Upper lobe of left lung (tissue), 6 donors: Measurements from ENCODE around the gene TMEM200C. TPM values are rescaled to one million over a fixed set of nuclear protein-coding genes. Genes with fewer than 3 reads are reported as not detected.
A peak's percentile ranks its signal among the peaks of the same experiment; 100 is the strongest.
"Not testable (repeated sequence)": the region's sequence is repeated elsewhere in the genome, so short reads cannot be mapped to it uniquely, and the experiment has no call there.

Experiments used
- ATAC-seq, 2 donors: fragments of 200-7000 bp; cut with Tn5 transposase; one replicate each; pipeline ENCODE4 v1.9.1; 2022; ENCODE audit warnings: mild to moderate bottlenecking in 2 of 2, moderate library complexity in 2 of 2; ENCODE audit not compliant: low FRiP score in 2 of 2
- DNase-seq, 2 donors: peaks; one replicate each; pipeline ENCODE4 v3.0.0-alpha.2; 2019 to 2020
- H3K27ac ChIP-seq, 4 donors: fragments of 200-600 bp; sonication (generic); one replicate each; pipeline ENCODE4 v1.5.1; 2016 to 2019
- H3K27me3 ChIP-seq, 4 donors: fragments of 200-600 bp; sonication (generic); one replicate each; pipeline ENCODE4 v1.5.1; 2017 to 2019
- H3K36me3 ChIP-seq, 4 donors: fragments of 200-600 bp; sonication (generic); one replicate each; pipeline ENCODE4 v1.5.1; 2016 to 2019
- H3K4me1 ChIP-seq, 4 donors: fragments of 200-600 bp; sonication (generic); one replicate each; pipeline ENCODE4 v1.5.1; 2018 to 2019
- H3K4me3 ChIP-seq, 4 donors: fragments of 200-600 bp; sonication (generic); one replicate each; pipeline ENCODE4 v1.5.1; 2017 to 2019; ENCODE audit warnings: mild to moderate bottlenecking in 2 of 4, moderate library complexity in 1 of 4
- H3K9me3 ChIP-seq, 4 donors: fragments of 200-600 bp; sonication (generic); one replicate each; pipeline ENCODE4 v1.5.1; 2018 to 2019
- CTCF ChIP-seq, 6 experiments: fragments of 450-650 bp in 4 of 6; fragments of 200-600 bp in 2 of 6; sonication (generic) in 2 of 6; IDR thresholded peaks; one replicate each; pipeline ENCODE4 v1.5.1; 2016 to 2019; ENCODE audit warnings: antibody characterized with exemption in 6 of 6
- EP300 ChIP-seq, 4 donors: sonication (generic); formaldehyde crosslinking; IDR thresholded peaks; one replicate each; pipeline ENCODE4 v1.5.1; 2017; ENCODE audit warnings: antibody characterized with exemption in 4 of 4, control low read depth in 2 of 4
- POLR2A ChIP-seq, 4 donors: fragments of 450-650 bp; IDR thresholded peaks; one replicate each; pipeline ENCODE4 v1.5.1; 2016 to 2017; ENCODE audit warnings: antibody characterized with exemption in 4 of 4, mild to moderate bottlenecking in 2 of 4
- POLR2AphosphoS5 ChIP-seq, 2 donors: sonication (generic); formaldehyde crosslinking; IDR thresholded peaks; one replicate each; pipeline ENCODE4 v1.5.1; 2017; ENCODE audit warnings: antibody characterized with exemption in 2 of 2
- WGBS, 2 donors: methylation state at CpG; one replicate each; pipeline ENCODE4 v1.1.5; 2017 to 2018; 5-methylcytosine and 5-hydroxymethylcytosine counted together
- total RNA-seq, 6 donors: library from RNA; depleted of rRNA in 4 of 6; stranded (reverse); fragments of >200 nt in 4 of 6; gene quantifications; one replicate each; pipeline versions ENCODE4 v1.1.0 to v1.2.1, GENCODE V29; 2016 to 2021
- donor health status: DM: no; HTN: no; CAD: no; lungs with moderate emphysema.
- donor health status: DM: no; HTN: yes; CAD: no; lungs with severe emphysema.

Gene TMEM200C
- total RNA-seq, 6 donors from 2014 or later = under 0.01 to 0.44 (median 0.28) TPM; not detected in 2

GRCh38 chr18:5874336-5874735, 21.0 kb downstream of the TMEM200C start:
- no peak for ATAC-seq
- TF ChIP-seq POLR2AphosphoS5 (IDR thresholded peaks at IDR 0.05) (no peak), EP300 (IDR thresholded peaks at IDR 0.05) (no peak), CTCF (IDR thresholded peaks at IDR 0.05) (no peak), POLR2A (IDR thresholded peaks at IDR 0.05) (no peak)
- Histone ChIP-seq H3K27ac (no peak overlapping the region), H3K36me3 (no peaks in the 10 kb centered on the region), H3K4me3 (no peak overlapping the region), H3K27me3 (no peaks in the 10 kb centered on the region), H3K9me3 (no peaks in the 10 kb centered on the region), H3K4me1 (no peaks in the 10 kb centered on the region)
- DNase-seq = no peak

GRCh38 chr18:5872886-5873285, 22.4 kb downstream of the TMEM200C start:
- Histone ChIP-seq H3K36me3 (no peaks in the 10 kb centered on the region), H3K4me3 (no peak overlapping the region), H3K9me3 (no peaks in the 10 kb centered on the region), H3K27me3 (no peaks in the 10 kb centered on the region), H3K27ac (no peak overlapping the region), H3K4me1 (no peaks in the 10 kb centered on the region)
- WGBS, 2 donors = 68 to 69% methylated on average over 3 of the region's 3 CpGs
- no peak for DNase-seq
- ATAC-seq = no peak
- TF ChIP-seq POLR2AphosphoS5 (IDR thresholded peaks at IDR 0.05) = no peak
- TF ChIP-seq POLR2A (IDR thresholded peaks at IDR 0.05) = no peak
- no peak for TF ChIP-seq EP300 (IDR thresholded peaks at IDR 0.05)
- no peak for TF ChIP-seq CTCF (IDR thresholded peaks at IDR 0.05)

GRCh38 chr18:5871426-5871825, 23.9 kb downstream of the TMEM200C start:
- 54 to 62% methylated on average over 1 of the region's 1 CpG for WGBS, 2 donors
- no peak for DNase-seq

GRCh38 chr18:5868218-5868854, 27.0 kb downstream of the TMEM200C start:
- DNase-seq = peak in 1 of 2 donors; percentile 66
- 42 to 44% methylated on average over 12 to 13 of the region's 13 CpGs for WGBS, 2 donors
- no peak overlapping the region for H3K27ac ChIP-seq
- H3K4me3 ChIP-seq = no peak overlapping the region
- H3K27me3 ChIP-seq = no peaks in the 10 kb centered on the region
- no peaks in the 10 kb centered on the region for H3K9me3 ChIP-seq
- peak; percentile 91 to 95 for ATAC-seq
- TF ChIP-seq POLR2A (IDR thresholded peaks at IDR 0.05) (no peak), CTCF (IDR thresholded peaks at IDR 0.05) (peak in 5 of 6 experiments; percentile 49 to 74 (median 66))
- no peaks in the 10 kb centered on the region for H3K36me3 ChIP-seq
- no peaks in the 10 kb centered on the region for H3K4me1 ChIP-seq

More at GRCh38 chr18:5871426-5871825, 23.9 kb downstream of the TMEM200C start:
- Histone ChIP-seq H3K36me3 (no peaks in the 10 kb centered on the region), H3K4me1 (no peaks in the 10 kb centered on the region), H3K9me3 (no peaks in the 10 kb centered on the region), H3K27ac (no peak overlapping the region), H3K27me3 (no peaks in the 10 kb centered on the region), H3K4me3 (no peak overlapping the region)
- TF ChIP-seq CTCF (IDR thresholded peaks at IDR 0.05) = no peak
- no peak for TF ChIP-seq EP300 (IDR thresholded peaks at IDR 0.05)
- no peak for TF ChIP-seq POLR2AphosphoS5 (IDR thresholded peaks at IDR 0.05)
- TF ChIP-seq POLR2A (IDR thresholded peaks at IDR 0.05) = no peak
- ATAC-seq = no peak

- TF ChIP-seq EP300 (IDR thresholded peaks at IDR 0.05) = no peak
- no peak for TF ChIP-seq POLR2AphosphoS5 (IDR thresholded peaks at IDR 0.05)
- TF ChIP-seq CTCF (IDR thresholded peaks at IDR 0.05) = no peak
- no peak for TF ChIP-seq POLR2A (IDR thresholded peaks at IDR 0.05)
- H3K36me3 ChIP-seq = no peaks in the 10 kb centered on the region
Observed at GRCh38 chr18:5865521-5865920, 29.8 kb downstream of the TMEM200C start.

GRCh38 chr18:5862127-5862526, 33.2 kb downstream of the TMEM200C start:
- WGBS, 2 donors = 89 to 93% methylated on average over 1 of the region's 1 CpG

More at GRCh38 chr18:5865521-5865920, 29.8 kb downstream of the TMEM200C start:
- Histone ChIP-seq H3K9me3 (peaks cover 0 to 9% (median 4%) of the 10 kb centered on the region in 4 donors), H3K27ac (no peak overlapping the region), H3K4me3 (no peak overlapping the region), H3K4me1 (no peaks in the 10 kb centered on the region), H3K27me3 (no peaks in the 10 kb centered on the region)
- DNase-seq = no peak
- WGBS, 2 donors = 94 to 98% methylated on average over 1 of the region's 1 CpG
- ATAC-seq = no peak

More at GRCh38 chr18:5862127-5862526, 33.2 kb downstream of the TMEM200C start:
- ATAC-seq, H3K36me3 ChIP-seq, H3K4me3 ChIP-seq, DNase-seq, H3K4me1 ChIP-seq, H3K9me3 ChIP-seq, H3K27me3 ChIP-seq, H3K27ac ChIP-seq: not testable (repeated sequence)
